ENCODE data around the gene MAGEA8. TPM values are rescaled to one million over a fixed set of nuclear protein-coding genes. Genes with fewer than 3 reads are reported as not detected.
"Not testable (repeated sequence)": the region's sequence is repeated elsewhere in the genome, so short reads cannot be mapped to it uniquely, and the experiment has no call there.

Gene MAGEA8
- not detected for polyA plus RNA-seq (2013, experiment 1 of 2; ENCODE audit: insufficient read length)
- polyA plus RNA-seq (2013, experiment 2 of 2; ENCODE audit: insufficient read length): 0.09 TPM

DNA sequence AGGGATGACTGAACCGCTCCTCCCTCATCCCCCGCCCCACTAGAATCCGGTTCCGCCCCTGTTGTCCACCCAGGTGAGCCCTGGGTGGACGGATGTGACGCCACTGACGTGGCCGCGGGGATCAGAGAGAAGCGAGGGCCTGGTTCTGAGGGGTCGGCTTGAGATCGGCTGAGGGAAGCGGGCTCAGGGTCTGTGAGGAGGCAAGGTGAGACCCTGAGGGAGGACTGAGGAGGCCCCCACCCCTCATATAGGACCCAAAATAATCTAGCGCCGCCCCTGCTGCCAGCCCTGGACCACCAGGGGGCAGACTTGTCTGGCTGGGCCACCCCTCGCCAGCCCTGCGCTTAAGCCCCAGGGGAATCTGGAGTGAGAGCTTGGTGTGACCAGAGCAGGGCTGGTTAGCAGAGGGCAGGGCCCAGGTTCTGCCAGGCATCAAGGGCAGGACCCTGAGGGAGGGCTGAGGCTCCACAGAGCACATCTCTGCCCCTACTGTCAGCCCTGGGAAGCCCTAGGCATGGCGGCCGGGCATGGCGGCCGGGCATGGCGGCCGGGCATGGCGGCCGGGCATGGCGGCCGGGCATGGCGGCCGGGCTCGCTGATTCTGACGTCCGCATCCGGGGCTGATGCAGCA is at the start of gene MAGEA8:
Gene MAGEA8 (plus strand): TSS at position 103 of the 631 bp plus-strand sequence. CDS start 3,090 bp downstream, outside the sequence.
- no peak for DNase-seq

DNA sequence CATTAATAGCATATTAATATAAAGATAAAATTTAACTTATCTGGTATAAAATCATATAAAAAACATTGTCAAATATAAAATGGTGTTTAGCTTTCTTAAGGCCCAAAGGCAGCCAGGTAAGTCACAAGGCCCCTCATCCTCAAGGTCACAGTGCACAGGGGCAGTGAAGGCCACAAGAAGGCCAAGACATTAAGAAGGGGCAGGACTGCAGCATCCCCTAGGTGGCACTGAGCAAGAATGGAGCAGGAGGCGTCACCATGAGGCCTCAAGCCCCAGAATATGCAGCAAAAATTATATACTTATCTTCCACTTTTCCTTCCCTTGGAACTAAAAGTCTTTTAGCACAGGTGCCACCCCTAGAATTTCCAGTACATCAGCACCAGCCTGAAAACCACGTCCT is 49.5 kb upstream of the MAGEA8 start:
- no peak for DNase-seq

GRCh38 chrX:149836728-149837127 is 44.3 kb upstream of the MAGEA8 start:
- DNase-seq: not testable (repeated sequence)

GRCh38 chrX:149837167-149837566 is 43.8 kb upstream of the MAGEA8 start:
- DNase-seq: no peak

- DNase-seq: no peak
These were observed 43.3 kb upstream of the MAGEA8 start for GRCh38 chrX:149837639-149838038.

- no peak for DNase-seq
These were observed 39.1 kb upstream of the MAGEA8 start for GRCh38 chrX:149841929-149842328.

DNA sequence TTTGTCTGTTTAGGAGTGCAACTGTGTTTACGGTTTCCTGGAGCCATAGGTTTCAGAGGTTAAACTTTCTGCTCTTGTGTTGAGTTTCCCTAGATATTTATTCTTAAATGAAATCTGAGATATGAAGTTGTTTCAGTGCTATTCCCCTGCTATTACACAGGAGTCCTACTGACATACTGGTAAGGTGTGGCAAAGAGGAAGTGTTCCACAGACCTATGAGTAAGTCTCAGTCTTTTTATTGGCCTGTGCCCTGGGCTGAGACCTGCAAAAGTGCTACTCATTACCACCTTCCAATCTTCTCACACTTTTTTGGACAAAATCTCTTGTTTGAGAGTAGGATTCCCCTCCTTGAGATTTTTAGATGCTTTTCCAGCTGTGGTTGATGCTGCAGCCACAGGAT is 35.6 kb upstream of the MAGEA8 start:
- no peak for DNase-seq

DNA sequence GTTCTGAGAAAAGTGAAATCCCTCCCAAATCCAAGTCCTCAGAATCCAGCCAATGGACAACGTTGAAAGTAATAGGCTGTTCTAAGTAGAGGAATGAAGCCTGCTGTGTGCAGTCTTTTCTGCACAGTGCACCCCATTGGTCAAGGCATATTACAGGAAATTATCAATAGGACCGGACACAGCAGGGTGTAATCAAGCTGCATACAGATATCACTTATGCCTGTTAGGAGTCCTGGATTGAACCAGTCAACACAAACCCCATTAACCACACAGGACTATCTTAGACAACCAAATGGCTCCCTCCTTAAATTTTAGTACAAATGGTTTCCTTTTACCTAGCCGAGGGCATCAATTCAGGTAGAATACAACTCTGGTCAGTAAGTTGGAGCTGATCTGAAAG is 34.2 kb upstream of the MAGEA8 start:
- no peak for DNase-seq

DNA sequence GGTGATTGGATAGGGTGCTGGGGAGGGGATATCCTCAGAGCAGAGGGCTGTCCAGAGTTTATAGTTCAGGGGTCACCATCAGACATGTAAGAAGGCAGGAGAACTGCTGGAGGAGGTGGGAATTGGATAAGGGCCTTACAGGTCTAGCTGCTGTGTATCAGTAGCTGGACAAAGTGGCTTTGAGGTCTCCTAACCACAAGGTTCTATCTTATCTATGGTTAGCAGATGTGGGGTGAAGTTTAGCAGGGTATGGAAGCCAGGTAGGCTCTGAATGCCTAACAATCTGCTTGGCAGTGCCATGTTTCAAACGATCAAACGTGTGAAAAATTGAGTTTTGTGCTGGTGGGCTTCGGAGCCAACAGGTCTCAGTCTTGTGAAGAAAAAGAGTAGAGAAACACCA is 32.1 kb upstream of the MAGEA8 start:
- no peak for DNase-seq

- no peak for DNase-seq
These were observed 31.2 kb upstream of the MAGEA8 start for GRCh38 chrX:149849787-149850186.

- no peak for DNase-seq
These were observed 29.1 kb upstream of the MAGEA8 start for GRCh38 chrX:149851864-149852263.

DNA sequence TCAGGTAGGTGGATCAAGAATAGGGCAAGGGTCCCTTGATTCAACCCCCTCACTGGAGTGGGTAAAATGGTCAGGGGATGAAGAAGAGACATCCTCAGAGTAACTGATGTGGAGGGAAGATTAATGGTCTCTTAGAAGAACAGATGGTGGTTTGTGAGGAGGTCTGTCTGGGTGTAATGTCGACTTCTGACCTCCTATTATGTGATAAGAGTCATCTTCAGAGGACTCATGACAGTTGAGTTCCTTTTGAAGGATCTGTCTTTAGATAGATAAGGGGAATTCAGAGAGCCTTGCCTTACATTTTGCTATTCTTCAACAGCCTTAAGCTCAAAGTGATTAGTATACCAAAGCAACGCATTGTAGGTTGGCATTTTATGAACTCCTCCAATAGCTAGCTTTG is 27.1 kb upstream of the MAGEA8 start:
- DNase-seq: no peak

GRCh38 chrX:149858592-149858991 is 22.4 kb upstream of the MAGEA8 start:
- DNase-seq: no peak

- DNase-seq: no peak
These were observed 20.5 kb upstream of the MAGEA8 start for GRCh38 chrX:149860445-149860844.

DNA sequence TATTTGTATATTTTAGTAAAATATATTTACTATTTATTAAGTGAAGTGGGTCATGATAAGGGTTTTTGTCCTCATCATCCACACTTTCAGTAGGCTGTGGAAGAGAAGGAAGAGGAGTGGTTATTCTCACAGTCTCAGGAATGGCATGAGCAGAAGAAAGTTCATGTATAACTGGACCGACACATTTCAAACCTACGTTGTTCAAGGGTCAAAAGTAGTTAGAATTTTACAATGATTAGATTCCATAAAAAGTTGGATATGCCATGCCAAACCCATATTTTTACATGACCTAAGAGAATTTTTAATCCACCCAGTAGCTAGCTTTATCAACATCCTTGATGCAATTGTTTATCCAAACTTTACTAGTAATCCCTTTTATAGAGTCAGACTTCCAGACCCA is 15.6 kb upstream of the MAGEA8 start:
- DNase-seq: no peak

DNA sequence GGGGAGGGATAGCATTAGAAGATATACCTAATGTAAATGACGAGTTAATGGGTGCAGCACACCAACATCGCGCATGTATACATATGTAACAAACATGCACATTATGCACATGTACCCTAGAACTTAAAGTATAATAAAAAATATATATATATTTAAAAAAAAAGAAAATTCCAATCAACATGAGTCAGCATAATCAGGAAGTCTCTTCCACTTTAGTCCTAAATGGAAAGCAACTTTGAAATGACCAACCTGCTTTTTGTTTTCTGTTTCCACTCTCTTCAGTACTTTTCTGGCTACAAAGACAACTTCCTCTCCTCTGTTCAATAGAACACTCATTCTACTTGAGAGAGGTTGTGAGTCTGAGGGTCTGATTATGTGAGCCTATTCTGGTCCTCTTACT is 13.5 kb upstream of the MAGEA8 start:
- no peak for DNase-seq

GRCh38 chrX:149870840-149871239 is 10.1 kb upstream of the MAGEA8 start:
- DNase-seq: no peak

GRCh38 chrX:149871433-149871832 is 9.6 kb upstream of the MAGEA8 start:
- DNase-seq: no peak

GRCh38 chrX:149871940-149872339 is 9.0 kb upstream of the MAGEA8 start:
- DNase-seq: no peak

DNA sequence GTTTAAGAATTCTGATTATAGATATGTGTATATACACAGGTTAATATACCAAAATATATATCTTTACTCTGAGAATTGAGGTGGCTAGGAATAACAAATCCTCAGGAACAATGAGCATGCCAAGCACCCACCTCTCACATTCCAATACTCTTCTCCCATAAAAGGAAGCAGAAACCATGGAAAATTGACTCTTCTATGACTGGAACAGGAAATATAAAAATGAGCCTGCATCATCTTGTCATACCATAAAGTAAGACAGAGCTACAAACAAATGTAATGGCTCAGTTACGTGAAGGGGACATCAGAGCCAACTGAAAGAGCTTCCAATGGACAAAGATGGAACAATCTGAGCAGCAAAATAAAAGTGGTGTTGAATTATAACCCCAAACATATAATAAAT is 3.8 kb upstream of the MAGEA8 start:
- no peak for DNase-seq

DNA sequence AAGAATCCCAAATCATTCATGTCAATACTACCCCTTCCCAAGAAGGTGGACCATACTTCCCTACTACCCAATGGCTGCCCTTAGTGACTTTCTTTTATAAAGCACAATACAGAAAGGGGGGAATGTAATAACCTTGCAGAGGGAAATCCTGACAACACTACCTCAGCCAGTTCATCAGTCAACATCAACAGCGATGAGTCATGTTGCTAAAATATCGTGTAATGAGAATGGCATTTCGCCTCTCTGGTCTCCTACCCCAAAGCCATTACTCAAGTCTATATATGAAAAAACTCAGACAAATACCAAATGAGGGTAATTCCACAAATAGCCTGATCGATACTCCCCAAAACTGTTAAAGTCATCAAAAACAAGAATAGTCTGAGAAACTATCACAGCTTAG is 3.3 kb upstream of the MAGEA8 start:
- DNase-seq: peak; percentile 33

GRCh38 chrX:149890828-149891227 is 9.8 kb downstream of the MAGEA8 start:
- not testable (repeated sequence) for DNase-seq

DNA sequence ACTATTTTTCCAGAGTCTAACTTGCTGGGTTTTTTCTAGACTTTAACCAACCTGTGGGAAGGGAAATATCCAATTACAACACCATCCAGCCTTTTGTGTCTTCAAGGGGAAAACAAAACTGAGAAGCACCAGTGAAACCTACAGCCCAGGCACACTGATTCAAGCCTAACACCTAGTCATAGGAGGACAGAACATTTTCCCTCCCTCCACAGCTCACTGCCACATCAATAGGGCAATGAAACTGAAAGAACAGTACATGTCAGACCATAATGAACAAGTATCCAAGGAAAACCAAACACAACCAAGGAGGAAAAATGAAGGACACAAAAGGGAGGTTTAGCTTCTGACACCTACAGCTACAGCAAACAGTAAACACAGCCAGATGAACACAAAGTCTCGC is 17.6 kb downstream of the MAGEA8 start:
- no peak for DNase-seq

DNA sequence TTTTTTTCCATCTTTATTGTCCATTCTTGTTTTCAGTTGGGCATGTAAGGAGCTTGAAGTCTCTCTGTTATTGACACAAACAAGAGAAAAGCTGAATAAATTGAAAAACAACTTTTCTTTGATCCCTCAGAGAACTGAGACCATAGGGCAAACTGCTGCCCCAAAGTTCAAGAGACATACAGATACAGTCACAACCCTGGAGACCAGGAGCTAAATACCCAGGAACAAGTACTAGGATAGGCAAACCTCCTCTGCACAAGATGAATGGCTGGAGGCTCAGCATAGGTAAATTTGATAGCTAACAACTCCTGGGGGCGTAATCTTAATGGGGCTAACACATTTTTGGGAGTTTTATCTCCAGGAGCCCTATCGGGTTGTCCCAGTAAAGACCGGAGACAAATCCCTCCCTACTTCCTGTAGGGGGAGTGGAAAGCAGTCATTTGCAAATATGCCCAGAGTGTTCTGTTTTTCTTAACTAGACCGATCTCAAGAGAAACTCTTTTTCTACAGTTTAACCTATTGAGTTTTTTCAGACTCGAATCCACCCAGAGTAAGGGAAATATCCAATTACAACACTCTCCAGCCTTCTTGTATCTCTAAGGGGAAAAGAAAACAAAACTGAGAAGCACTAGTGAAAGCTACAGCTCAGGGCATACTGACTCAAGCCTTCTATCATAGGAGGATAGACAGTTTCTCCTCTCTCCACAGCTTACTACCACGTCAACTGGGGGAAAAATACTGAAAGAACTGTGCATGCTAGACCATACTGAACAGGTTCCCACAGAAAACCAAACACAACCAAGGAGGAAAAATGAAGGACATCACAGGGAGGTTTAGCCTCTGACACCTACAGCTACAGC is 23.1 kb downstream of the MAGEA8 start:
- no peak for DNase-seq

Measured in fibroblast of skin of abdomen (primary cell).